MCF 10A (cell line): ENCODE results near the gene HACD4. TPM values are rescaled to one million over a fixed set of nuclear protein-coding genes. Genes with fewer than 3 reads are reported as not detected.
A peak's percentile ranks its signal among the peaks of the same experiment; 100 is the strongest.

Experiments used
- Bru-seq: library from RNA; stranded (reverse); fragments of 400-500 nt; gene quantifications from one replicate; lab custom pipeline; 2021; lab: Mats Ljungman, UMichigan
- BruChase-seq, 2 experiments: library from RNA; stranded (reverse); fragments of 400-500 nt; gene quantifications; one replicate each; lab custom pipeline; 2021; lab: Mats Ljungman, UMichigan
- BruUV-seq: library from RNA; stranded (reverse); fragments of 400-500 nt; replicated peaks from 2 replicates; lab custom pipeline; 2021; lab: Mats Ljungman, UMichigan
- CTCF ChIA-PET: fragments of 300-600 bp; sonication (Branson Sonifier 250); formaldehyde crosslinking; extraction: SDS; loops from one replicate; lab custom pipeline; 2021; ENCODE audit warnings: antibody characterized with exemption, inconsistent platforms; lab: Yijun Ruan, JAX
- POLR2A ChIA-PET: fragments of 300-600, 350-650 bp; sonication (Branson Sonifier 250); formaldehyde crosslinking; extraction: SDS; loops from one replicate; lab custom pipeline; 2020; ENCODE audit warnings: antibody characterized with exemption, inconsistent platforms; lab: Yijun Ruan, JAX
- DNase-seq: peaks from one replicate; pipeline ENCODE4 v3.0.0-alpha.2; 2018; ENCODE audit not compliant: unreplicated experiment
- H3K27ac Mint-ChIP-seq: one replicate; pipeline ENCODE4 v1.8.0; 2022; ENCODE audit warnings: mild to moderate bottlenecking, low read depth, mixed read lengths; ENCODE audit not compliant: unreplicated experiment
- H3K27me3 Mint-ChIP-seq: one replicate; pipeline ENCODE4 v1.8.0; 2022; ENCODE audit warnings: mixed read lengths; ENCODE audit not compliant: insufficient read depth, unreplicated experiment
- H3K36me3 Mint-ChIP-seq: one replicate; pipeline ENCODE4 v1.8.0; 2022; ENCODE audit warnings: mild to moderate bottlenecking, moderate library complexity, mixed read lengths; ENCODE audit not compliant: insufficient read depth, unreplicated experiment
- H3K4me1 Mint-ChIP-seq: one replicate; pipeline ENCODE4 v1.8.0; 2022; ENCODE audit warnings: mixed read lengths; ENCODE audit not compliant: insufficient read depth, unreplicated experiment
- H3K4me3 Mint-ChIP-seq: one replicate; pipeline ENCODE4 v1.8.0; 2022; ENCODE audit warnings: mild to moderate bottlenecking, moderate library complexity, mixed read lengths; ENCODE audit not compliant: unreplicated experiment
- H3K9me3 Mint-ChIP-seq: one replicate; pipeline ENCODE4 v1.8.0; 2022; ENCODE audit warnings: mixed read lengths; ENCODE audit not compliant: unreplicated experiment
- intact Hi-C: fragments of 100-400 bp; cut with micrococcal nuclease; formaldehyde crosslinking; loops from 2 replicates; pipeline ENCODE4 v1.14.1; 2022
- long read RNA-seq: library from polyadenylated mRNA; stranded (forward); transcript quantifications from one replicate; pipeline ENCODE4 v2.0.0, GENCODE V29; 2022
- total RNA-seq: library from RNA; stranded (reverse); gene quantifications from 2 replicates; pipeline ENCODE4 v1.2.3, GENCODE V29; 2022
- TF ChIP-seq, protein P1 (sequence below): fragments of 200-600 bp; IDR thresholded peaks from one replicate; pipeline ENCODE4 v1.8.0; 2022; ENCODE audit warnings: antibody characterized with exemption, mild to moderate bottlenecking; ENCODE audit not compliant: unreplicated experiment

HACD4 gene, protein sequence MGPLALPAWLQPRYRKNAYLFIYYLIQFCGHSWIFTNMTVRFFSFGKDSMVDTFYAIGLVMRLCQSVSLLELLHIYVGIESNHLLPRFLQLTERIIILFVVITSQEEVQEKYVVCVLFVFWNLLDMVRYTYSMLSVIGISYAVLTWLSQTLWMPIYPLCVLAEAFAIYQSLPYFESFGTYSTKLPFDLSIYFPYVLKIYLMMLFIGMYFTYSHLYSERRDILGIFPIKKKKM
- total RNA-seq (not detected in 2 replicates), Bru-seq, nascent RNA (not detected), BruChase-seq, experiment 1, labeled RNA remaining after a 6-hour chase (not detected), BruChase-seq, experiment 2, labeled RNA remaining after a 2-hour chase (percentile 6 among the genes with signal in this experiment)
- long read RNA-seq, result 0 reads

DNA sequence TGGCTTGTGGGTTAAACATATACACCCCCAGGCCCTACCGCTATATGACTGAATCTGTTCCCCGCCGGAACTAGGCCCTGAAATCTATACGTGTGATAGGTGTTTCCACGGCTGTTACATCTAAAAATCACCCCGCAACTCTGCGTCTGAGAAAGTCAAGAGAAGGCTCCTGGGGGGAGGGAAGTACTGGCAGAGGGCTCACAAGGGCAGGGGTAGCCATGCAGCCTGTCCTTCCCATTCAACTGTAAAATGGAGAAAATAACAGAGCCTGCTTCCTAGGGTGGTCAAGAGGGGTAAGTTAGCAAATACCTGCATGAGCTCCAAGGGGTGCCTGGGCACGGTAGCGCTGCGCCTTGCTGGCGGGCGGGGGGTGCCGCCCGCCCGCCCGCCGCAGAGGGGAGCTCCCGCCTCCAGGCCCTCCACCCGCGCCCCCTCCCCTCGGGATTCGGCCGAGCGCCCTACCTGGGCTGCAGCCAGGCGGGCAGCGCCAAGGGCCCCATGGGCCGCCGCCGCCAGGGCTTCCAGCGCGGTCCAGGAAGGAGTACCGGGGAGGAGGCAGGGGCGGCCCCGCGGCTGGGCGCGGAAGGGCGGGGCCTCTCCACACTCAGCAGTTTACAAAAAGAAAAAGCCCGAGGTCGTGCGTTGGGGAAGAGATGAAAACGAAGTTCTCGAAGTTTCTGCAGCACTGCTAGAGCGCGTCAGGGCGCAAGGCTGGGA is at the start of gene HACD4:
TSS of gene HACD4 (minus strand) at position 550 of the 717 bp plus-strand sequence. CDS start at position 500, 50 bp downstream.
- Mint-ChIP-seq H3K4me1 (no peaks in the 10 kb centered on the region), H3K27me3 (no peaks in the 10 kb centered on the region), H3K4me3 (no peak within 1 kb of the TSS), H3K36me3 (no peaks in the 10 kb centered on the region), H3K27ac (no peak within 1 kb of the TSS), H3K9me3 (no peaks in the 10 kb centered on the region)
- BruUV-seq, result no TSS peak
- TF ChIP-seq, protein P1, sequence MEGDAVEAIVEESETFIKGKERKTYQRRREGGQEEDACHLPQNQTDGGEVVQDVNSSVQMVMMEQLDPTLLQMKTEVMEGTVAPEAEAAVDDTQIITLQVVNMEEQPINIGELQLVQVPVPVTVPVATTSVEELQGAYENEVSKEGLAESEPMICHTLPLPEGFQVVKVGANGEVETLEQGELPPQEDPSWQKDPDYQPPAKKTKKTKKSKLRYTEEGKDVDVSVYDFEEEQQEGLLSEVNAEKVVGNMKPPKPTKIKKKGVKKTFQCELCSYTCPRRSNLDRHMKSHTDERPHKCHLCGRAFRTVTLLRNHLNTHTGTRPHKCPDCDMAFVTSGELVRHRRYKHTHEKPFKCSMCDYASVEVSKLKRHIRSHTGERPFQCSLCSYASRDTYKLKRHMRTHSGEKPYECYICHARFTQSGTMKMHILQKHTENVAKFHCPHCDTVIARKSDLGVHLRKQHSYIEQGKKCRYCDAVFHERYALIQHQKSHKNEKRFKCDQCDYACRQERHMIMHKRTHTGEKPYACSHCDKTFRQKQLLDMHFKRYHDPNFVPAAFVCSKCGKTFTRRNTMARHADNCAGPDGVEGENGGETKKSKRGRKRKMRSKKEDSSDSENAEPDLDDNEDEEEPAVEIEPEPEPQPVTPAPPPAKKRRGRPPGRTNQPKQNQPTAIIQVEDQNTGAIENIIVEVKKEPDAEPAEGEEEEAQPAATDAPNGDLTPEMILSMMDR, result no peak
- ChIA-PET POLR2A (no interaction called here), CTCF (no interaction called here)
- intact Hi-C loops, result no loop called here
- DNase-seq, result no peak

DNA sequence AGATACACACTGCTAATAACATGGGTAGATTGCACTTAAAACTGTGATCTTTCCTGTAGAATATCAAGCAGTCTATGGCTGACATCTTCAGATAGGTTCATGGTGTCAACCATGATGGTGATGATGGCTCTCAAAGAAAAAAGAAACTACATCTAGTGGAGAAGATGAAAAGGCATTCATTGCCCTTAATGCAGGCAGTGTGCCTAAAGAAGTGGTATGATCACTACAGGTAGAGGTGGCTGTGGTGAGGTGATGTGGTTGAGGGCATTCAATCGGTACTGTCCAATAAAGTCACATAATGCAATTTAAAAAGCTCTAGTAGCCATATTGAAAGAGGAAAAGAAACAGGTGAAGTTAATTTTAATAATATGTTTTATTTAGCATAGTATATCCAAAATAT is 49.4 kb upstream of the HACD4 start:
- intact Hi-C loops, result no loop called here
- Mint-ChIP-seq H3K36me3 (no peaks in the 10 kb centered on the region), H3K9me3 (no peaks in the 10 kb centered on the region), H3K4me1 (no peaks in the 10 kb centered on the region), H3K27ac (no peak overlapping the region), H3K27me3 (no peaks in the 10 kb centered on the region), H3K4me3 (no peak overlapping the region)
- ChIA-PET POLR2A (no interaction called here), CTCF (no interaction called here)
- TF ChIP-seq, protein P1, result no peak
- no peak for DNase-seq
- no TSS peak for BruUV-seq

DNA sequence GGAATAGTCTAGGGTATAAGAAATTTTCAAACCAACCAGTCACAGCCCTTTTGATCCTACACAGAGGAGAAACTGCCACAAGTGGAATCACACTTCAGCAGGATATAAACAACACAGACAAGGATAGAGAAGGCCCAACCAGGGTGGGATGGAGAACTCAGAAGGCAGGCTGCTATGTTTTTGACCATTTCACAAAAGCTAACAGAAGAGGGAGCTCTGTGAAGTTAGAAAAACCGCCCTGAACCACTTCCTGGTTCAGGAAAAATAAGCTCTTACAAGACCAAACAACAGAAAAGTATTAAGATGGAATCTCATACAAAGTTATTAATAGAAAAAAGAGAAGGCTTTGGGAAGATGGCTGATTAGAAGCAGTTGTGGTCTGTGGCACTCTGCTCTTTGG is 47.3 kb upstream of the HACD4 start:
- no peak overlapping the region for H3K27ac Mint-ChIP-seq
- CTCF ChIA-PET, result interaction anchor here (1.0 kb wide), 1 partner anchor 18 kb away, joined by 3 read pairs; no protein-coding TSS in a partner anchor
- POLR2A ChIA-PET, result no interaction called here

More for the DNA sequence above, 47.3 kb upstream of the HACD4 start:
- Mint-ChIP-seq H3K4me3 (no peak overlapping the region), H3K9me3 (no peaks in the 10 kb centered on the region), H3K36me3 (no peaks in the 10 kb centered on the region), H3K27me3 (no peaks in the 10 kb centered on the region), H3K4me1 (no peaks in the 10 kb centered on the region)
- no peak for DNase-seq
- no TSS peak for BruUV-seq
- intact Hi-C loops, result loop anchor here (10.0 kb wide), 1 partner anchor 94 kb away; no protein-coding TSS in a partner anchor
- TF ChIP-seq, protein P1, result no peak
